ENCODE measurements around the gene TEX29.

GRCh38 chr13:111383591-111384440, 63.4 kb downstream of the TEX29 start:
- TF ChIP-seq POLR2A (IDR thresholded peaks at IDR 0.05; ENCODE audit: low read length) = no peak
- no peak for TF ChIP-seq GATA1 (IDR thresholded peaks at IDR 0.05; ENCODE audit: low read depth, low read length)

All from erythroblast (primary cell).